ENCODE data around the gene PRM1.

GRCh38 chr16:11250786-11251524, 30.2 kb downstream of the PRM1 start:
- TF ChIP-seq CTCF (IDR thresholded peaks at IDR 0.05) (no peak), SP1 (CRISPR knock-in tag; conservative IDR thresholded peaks at IDR 0.05) (no peak)

Data from WTC11 (cell line).